ENCODE measurements around the gene ZNF276.

Gene ZNF276

DNA sequence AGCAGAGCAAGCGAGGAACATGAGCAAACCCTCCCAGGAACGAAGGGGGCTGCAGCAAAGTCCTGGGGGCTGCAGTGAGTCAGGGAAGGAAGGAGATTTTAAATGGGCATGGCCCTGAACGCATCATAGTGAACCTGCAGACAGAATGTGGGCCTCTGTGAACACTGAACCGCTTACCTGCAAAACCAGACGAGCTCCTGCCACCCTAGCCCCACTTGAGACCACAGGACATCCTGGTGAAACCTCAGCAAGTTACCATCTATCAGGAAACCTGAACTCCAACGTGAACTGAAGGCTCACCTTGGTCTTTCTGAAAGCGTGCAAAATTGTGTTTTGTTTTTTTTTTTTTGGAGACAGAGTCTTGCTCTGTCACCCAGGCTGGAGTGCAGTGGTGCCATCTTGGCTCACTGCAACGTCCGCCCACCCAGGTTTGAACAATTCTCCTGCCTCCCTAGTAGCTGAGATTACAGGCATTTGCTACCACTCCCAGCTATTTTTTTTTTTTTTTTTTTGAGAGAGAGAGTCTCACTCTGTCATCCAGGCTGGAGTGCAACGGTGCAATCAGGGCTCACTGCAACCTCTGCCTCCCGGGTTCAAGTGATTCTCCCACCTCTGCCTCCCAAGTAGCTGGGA lies 64.3 kb downstream of the ZNF276 start:
- DNase-seq, result no peak

DNA sequence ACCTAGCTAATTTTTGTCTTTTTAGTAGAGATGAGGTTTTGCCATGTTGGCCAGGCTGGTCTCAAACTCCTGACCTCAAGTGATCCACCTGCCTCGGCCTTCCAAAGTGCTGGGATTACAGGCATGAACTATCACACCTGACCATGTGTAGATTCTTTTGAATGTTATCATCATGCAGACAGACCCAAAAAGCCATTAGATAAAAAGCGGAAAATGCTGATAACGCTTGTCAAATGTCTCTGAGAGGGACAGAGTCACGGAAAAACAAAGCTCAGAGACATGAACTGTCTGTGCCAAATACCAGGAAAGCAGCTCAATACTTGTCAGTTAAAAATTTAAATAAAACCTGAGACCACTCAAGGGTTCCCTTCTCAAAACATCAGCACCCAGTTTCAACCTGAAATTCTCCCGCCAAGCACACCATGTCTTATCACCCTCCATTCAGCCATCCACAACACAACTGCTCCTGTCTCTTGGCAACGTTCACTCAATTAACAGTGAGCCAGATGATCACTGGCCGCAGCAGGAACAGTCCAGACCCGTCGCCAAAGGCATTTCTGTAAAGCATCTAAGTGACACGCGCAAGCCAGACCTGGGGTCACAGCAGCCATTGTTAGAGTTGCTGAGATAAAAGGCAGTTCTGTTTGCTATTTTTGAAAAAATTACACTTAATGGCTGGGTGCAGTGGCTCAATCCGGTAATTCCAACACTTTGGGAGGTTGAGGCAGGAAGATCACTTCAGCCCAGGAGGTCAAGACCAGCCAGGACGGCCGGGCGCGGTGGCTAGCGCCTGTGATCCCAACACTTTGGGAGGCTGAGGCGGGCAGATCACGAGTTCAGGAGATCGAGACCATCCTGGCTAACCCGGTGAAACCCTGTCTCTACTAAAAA lies 65.4 kb downstream of the ZNF276 start:
- no peak for DNase-seq

DNA sequence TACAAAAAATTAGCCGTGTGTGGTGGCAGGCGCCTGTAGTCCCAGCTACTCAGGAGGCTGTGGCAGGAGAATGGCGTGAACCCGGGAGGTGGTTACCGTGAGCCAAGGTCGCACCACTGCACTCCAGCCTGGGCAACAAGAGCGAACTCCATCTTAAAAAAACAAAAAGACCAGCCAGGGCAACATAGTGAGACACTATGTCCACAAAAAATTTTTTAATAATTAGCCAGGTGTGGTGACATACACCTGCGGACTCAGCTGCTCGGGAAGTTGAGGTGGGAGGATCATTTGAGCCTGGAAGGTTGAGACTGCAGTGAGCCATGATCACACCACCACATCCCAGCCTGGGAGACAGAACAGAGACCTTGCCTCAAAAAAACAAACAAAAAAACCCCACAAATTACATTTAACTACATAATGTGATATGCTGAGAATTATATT lies 66.0 kb downstream of the ZNF276 start:
- no peak for DNase-seq
